ENCODE measurements around the gene ZNRD2.

GRCh38 chr11:65617990-65618751 lies 47.9 kb downstream of the ZNRD2 start:
- TF ChIP-seq CTCF (IDR thresholded peaks at IDR 0.05) = no peak
- TF ChIP-seq POLR2A (IDR thresholded peaks at IDR 0.05) = no peak
- no peak for TF ChIP-seq EP300 (IDR thresholded peaks at IDR 0.05)

Measured in upper lobe of left lung (tissue), 4 donors.